HCT116 (cell line): ENCODE measurements around the gene CNBD2. TPM values are rescaled to one million over a fixed set of nuclear protein-coding genes. Genes with fewer than 3 reads are reported as not detected.

ENCODE experiments used
- ATAC-seq: fragments of 200-7000 bp; cut with Tn5 transposase; 2 replicates; pipeline ENCODE4 v1.9.1; 2020; ENCODE audit warnings: mild to moderate bottlenecking, moderate library complexity
- BruUV-seq: library from RNA; stranded (reverse); fragments of 400-500 nt; replicated peaks from 2 replicates; lab custom pipeline; 2021; lab: Mats Ljungman, UMichigan
- CTCF ChIA-PET: fragments of 300-600 bp; sonication (Branson Sonifier 250); formaldehyde crosslinking; loops from one replicate; lab custom pipeline; 2021; ENCODE audit warnings: antibody characterized with exemption; lab: Charles Lee
- POLR2A ChIA-PET: fragments of 300-600, 350-600 bp; sonication (Branson Sonifier 250); formaldehyde crosslinking; loops from one replicate; lab custom pipeline; 2021; ENCODE audit warnings: antibody characterized with exemption; lab: Charles Lee
- RAD21 ChIA-PET, 2 experiments: fragments of 300-600 bp; sonication (Branson Sonifier 250); formaldehyde crosslinking; loops; one replicate each; lab custom pipeline; 2023; ENCODE audit warnings: low total read pairs in 2 of 2; ENCODE audit not compliant: uncharacterized antibody in 2 of 2, unreplicated experiment in 2 of 2, low non-redundant PET in 1 of 2; lab: Charles Lee
- DNase-seq: peaks from one replicate; pipeline ENCODE4 v3.0.0-alpha.2; 2010; ENCODE audit warnings: low read depth, low spot score
- H2AFZ ChIP-seq: fragments of 200-600 bp; shearing (Covaris generic), sonication (generic); 2 replicates; pipeline ENCODE4 v1.6.1; 2017; ENCODE audit warnings: low read depth, mixed run types, mixed read lengths, antibody characterized with exemption, low read length; ENCODE audit not compliant: poor library complexity, severe bottlenecking
- H3K27ac ChIP-seq: 2 replicates; pipeline ENCODE4 v1.5.1; 2012; ENCODE audit warnings: low read depth, low read length
- H3K27me3 ChIP-seq: fragments of 200-600 bp; sonication (generic); 2 replicates; pipeline ENCODE4 v1.6.1; 2016; ENCODE audit warnings: mixed run types, low read length, mixed read lengths; ENCODE audit not compliant: insufficient read depth
- H3K36me3 ChIP-seq, 2 experiments: fragments of 200-500 bp in 1 of 2; fragments of 200-600 bp in 1 of 2; sonication (Bioruptor generic) in 1 of 2; sonication (generic) in 1 of 2; 2 replicates each; pipeline versions ENCODE4 v1.5.1 to v1.6.1; 2014 to 2016; ENCODE audit warnings: low read length in 2 of 2, inconsistent platforms in 1 of 2, mixed read lengths in 1 of 2, mixed run types in 1 of 2; ENCODE audit not compliant: insufficient read depth in 2 of 2, control insufficient read depth in 1 of 2
- H3K4me1 ChIP-seq, 2 experiments: fragments of 200-600 bp in 1 of 2; sonication (generic) in 1 of 2; 2 replicates each; pipeline versions ENCODE4 v1.5.1 to v1.6.1; 2012 to 2017; ENCODE audit warnings: low read length in 2 of 2, inconsistent platforms in 1 of 2, mild to moderate bottlenecking in 1 of 2, mixed read lengths in 1 of 2, mixed run types in 1 of 2, moderate library complexity in 1 of 2; ENCODE audit not compliant: insufficient read depth in 2 of 2, control insufficient read depth in 1 of 2
- H3K4me2 ChIP-seq: fragments of 200-600 bp; sonication (generic); 2 replicates; pipeline ENCODE4 v1.6.1; 2017; ENCODE audit warnings: mixed run types, low read length, mixed read lengths
- H3K4me3 ChIP-seq, 2 experiments: fragments of 200-600 bp in 1 of 2; sonication (generic) in 1 of 2; replicated peaks in 1 of 2; 2 replicates each; pipeline ENCODE4 v1.5.1; 2011 to 2016; ENCODE audit warnings: low read length in 2 of 2, control low read depth in 1 of 2, low read depth in 1 of 2, mild to moderate bottlenecking in 1 of 2, mixed read lengths in 1 of 2, mixed run types in 1 of 2
- H3K79me2 ChIP-seq: fragments of 200-600 bp; sonication (generic); 2 replicates; pipeline ENCODE4 v1.6.1; 2017; ENCODE audit warnings: mild to moderate bottlenecking, mixed run types, low read length, moderate library complexity, mixed read lengths; ENCODE audit not compliant: insufficient read depth
- H3K9ac ChIP-seq: fragments of 200-600 bp; sonication (generic); 2 replicates; pipeline ENCODE4 v1.6.1; 2016; ENCODE audit warnings: low read length, mixed read lengths
- H3K9me2 ChIP-seq: fragments of 200-600 bp; sonication (generic), shearing (Covaris generic); 2 replicates; pipeline ENCODE4 v1.6.1; 2017; ENCODE audit warnings: mixed run types, mild to moderate bottlenecking, moderate library complexity; ENCODE audit not compliant: insufficient read depth
- H3K9me3 ChIP-seq, 2 experiments: fragments of 200-500 bp in 1 of 2; fragments of 200-600 bp in 1 of 2; sonication (Bioruptor generic) in 1 of 2; sonication (generic) in 1 of 2; 2 replicates each; pipeline ENCODE4 v1.6.1; 2014 to 2017; ENCODE audit warnings: low read length in 2 of 2, mixed read lengths in 2 of 2, inconsistent platforms in 1 of 2, low read depth in 1 of 2, mild to moderate bottlenecking in 1 of 2, mixed run types in 1 of 2, moderate library complexity in 1 of 2; ENCODE audit not compliant: control insufficient read depth in 1 of 2, insufficient read depth in 1 of 2
- H4K20me1 ChIP-seq: fragments of 200-600 bp; sonication (generic), shearing (Covaris generic); 2 replicates; pipeline ENCODE4 v1.6.1; 2017; ENCODE audit warnings: mixed run types, mild to moderate bottlenecking, moderate library complexity; ENCODE audit not compliant: insufficient read depth
- CBX3 ChIP-seq: IDR thresholded peaks from 2 replicates; pipeline ENCODE4 v1.6.1; 2012; ENCODE audit warnings: low read depth
- CEBPB ChIP-seq: IDR thresholded peaks from 2 replicates; pipeline ENCODE4 v1.6.1; 2012; ENCODE audit warnings: low read depth
- ELF1 ChIP-seq: IDR thresholded peaks from 2 replicates; pipeline ENCODE4 v1.6.1; 2012; ENCODE audit warnings: low read depth, borderline replicate concordance
- EZH2 ChIP-seq: fragments of 200-600 bp; sonication (generic); IDR thresholded peaks from 2 replicates; pipeline ENCODE4 v1.6.1; 2017; ENCODE audit warnings: antibody characterized with exemption, mixed run types
- EZH2phosphoT487 ChIP-seq: fragments of 200-600 bp; IDR thresholded peaks from 2 replicates; pipeline ENCODE4 v1.6.1; 2018; ENCODE audit warnings: antibody characterized with exemption, borderline replicate concordance
- FOSL1 ChIP-seq: IDR thresholded peaks from 2 replicates; pipeline ENCODE4 v1.6.1; 2012; ENCODE audit warnings: low read depth
- POLR2AphosphoS5 ChIP-seq: IDR thresholded peaks from 2 replicates; pipeline ENCODE4 v1.6.1; 2011; ENCODE audit warnings: mild to moderate bottlenecking, low read depth, low read length, moderate library complexity
- RAD21 ChIP-seq: IDR thresholded peaks from 2 replicates; pipeline ENCODE4 v1.6.1; 2012; ENCODE audit warnings: low read depth, mild to moderate bottlenecking
- SIN3A ChIP-seq: IDR thresholded peaks from 2 replicates; pipeline ENCODE4 v1.6.1; 2012; ENCODE audit warnings: low read depth
- SRF ChIP-seq: IDR thresholded peaks from 2 replicates; pipeline ENCODE4 v1.6.1; 2012; ENCODE audit warnings: low read depth
- TCF7L2 ChIP-seq: IDR thresholded peaks from 2 replicates; pipeline ENCODE4 v1.7.0; 2011; ENCODE audit warnings: borderline replicate concordance, inconsistent platforms; ENCODE audit not compliant: insufficient read depth, insufficient read length; ENCODE audit errors: extremely low read depth
- ZFX ChIP-seq: fragments of 450-650 bp; IDR thresholded peaks from 2 replicates; pipeline ENCODE4 v1.6.1; 2017
- ZNF274 ChIP-seq: fragments of 200-500 bp; sonication (Bioruptor generic); IDR thresholded peaks from 2 replicates; pipeline ENCODE4 v1.6.1; 2014; ENCODE audit warnings: mild to moderate bottlenecking, low read depth, low read length, inconsistent platforms
- intact Hi-C: fragments of 100-400 bp; cut with micrococcal nuclease; formaldehyde crosslinking; loops from 2 replicates; pipeline ENCODE4 v1.10.0; 2022
- total RNA-seq: library from RNA; stranded (reverse); gene quantifications from one replicate; pipeline ENCODE4 v1.2.1, GENCODE V29; 2021; ENCODE audit not compliant: unreplicated experiment
- TF ChIP-seq, protein P1 (sequence below): IDR thresholded peaks from 2 replicates; pipeline ENCODE4 v1.6.1; 2012
- TF ChIP-seq, protein P2 (sequence below): IDR thresholded peaks from 2 replicates; pipeline ENCODE4 v1.6.1; 2012; ENCODE audit warnings: low read depth

The CNBD2 gene
- total RNA-seq, 1 experiment from 2014 or later: 3.1 TPM

DNA sequence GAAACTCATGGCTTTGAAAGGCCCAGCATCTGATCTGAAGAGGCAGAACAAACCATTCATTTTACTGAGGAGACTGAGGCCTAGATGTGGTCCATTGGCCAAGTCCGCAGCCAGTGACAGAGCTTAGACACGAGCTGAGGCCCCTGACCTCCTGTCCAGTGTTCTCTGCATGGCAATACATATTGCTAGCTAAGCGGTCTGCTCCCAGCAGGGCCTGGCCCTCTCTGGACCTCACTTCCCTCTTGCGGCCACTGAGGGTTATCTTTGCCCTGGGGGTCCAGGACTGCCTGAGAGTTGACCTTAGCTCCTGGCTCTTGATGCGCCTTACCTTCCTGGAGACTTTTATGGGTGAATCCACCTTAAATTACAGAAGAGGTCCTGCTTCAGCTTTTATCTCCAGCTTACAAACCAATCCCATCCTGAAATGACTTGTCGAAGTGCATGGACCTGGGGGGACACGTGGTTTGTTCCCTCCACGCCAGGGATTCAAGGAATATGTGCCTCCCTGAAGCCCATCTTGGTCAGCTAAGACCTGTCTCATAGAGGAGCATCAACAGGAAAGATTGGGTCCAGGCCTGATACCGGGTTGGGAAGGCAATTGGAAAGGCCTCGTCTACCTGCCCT is 75.6 kb downstream of the CNBD2 start:
- H3K9ac ChIP-seq: no peak overlapping the region
- H2AFZ ChIP-seq: no peak overlapping the region
- intact Hi-C loops: no loop called here
- no peak overlapping the region for H3K4me3 ChIP-seq
- ChIA-PET POLR2A (no interaction called here), RAD21 (no interaction called here), CTCF (interaction anchor here (1.0 to 1.7 kb wide), 2 partner anchors 51 to 95 kb away, joined by 3 to 4 read pairs; no protein-coding TSS in a partner anchor)
- no TSS peak for BruUV-seq
- H3K4me2 ChIP-seq: no peak overlapping the region
- 0 out of 2 replicates have a peak, but pooled peaks cover 4% of the 10 kb centered on the region for H4K20me1 ChIP-seq
- DNase-seq (no peak), ATAC-seq (peak; percentile 22; the same call in 1 of the 2 replicates)
- H3K36me3 ChIP-seq: peaks cover 2 to 3% of the 10 kb centered on the region in 2 experiments; a peak in 2 of 4 replicates
- no peak overlapping the region for H3K27ac ChIP-seq
- H3K9me2 ChIP-seq: no peaks in the 10 kb centered on the region
- H3K79me2 ChIP-seq: peaks cover 27% of the 10 kb centered on the region
- no peaks in the 10 kb centered on the region for H3K27me3 ChIP-seq
- TF ChIP-seq, protein P1, sequence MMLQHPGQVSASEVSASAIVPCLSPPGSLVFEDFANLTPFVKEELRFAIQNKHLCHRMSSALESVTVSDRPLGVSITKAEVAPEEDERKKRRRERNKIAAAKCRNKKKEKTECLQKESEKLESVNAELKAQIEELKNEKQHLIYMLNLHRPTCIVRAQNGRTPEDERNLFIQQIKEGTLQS: no peak
- no peak for TF ChIP-seq EZH2phosphoT487
- no peak for TF ChIP-seq SRF
- no peak for TF ChIP-seq EZH2
- no peaks in the 10 kb centered on the region for H3K4me1 ChIP-seq
- H3K9me3 ChIP-seq: no peaks in the 10 kb centered on the region

DNA sequence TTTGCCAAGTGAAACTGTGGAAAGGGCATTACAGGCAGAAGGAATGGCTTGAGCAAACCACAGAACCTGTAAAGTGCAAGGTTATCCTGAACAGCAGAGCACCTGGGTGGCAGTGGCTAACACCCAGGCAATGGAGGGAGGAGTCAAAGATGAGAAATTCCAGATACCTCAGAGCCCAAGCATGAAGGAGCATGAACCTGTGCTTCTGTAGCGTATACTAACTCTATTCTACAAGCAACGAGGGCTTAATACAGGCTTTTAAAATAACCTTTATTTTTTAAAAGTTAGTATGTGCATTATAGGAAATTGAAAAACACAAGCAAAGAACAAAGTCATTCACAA is 77.0 kb downstream of the CNBD2 start:
- Histone ChIP-seq H2AFZ (no peak overlapping the region), H3K79me2 (peaks cover 40% of the 10 kb centered on the region), H3K27me3 (no peaks in the 10 kb centered on the region), H3K27ac (no peak overlapping the region), H4K20me1 (0 out of 2 replicates have a peak, but pooled peaks cover 4% of the 10 kb centered on the region), H3K9me2 (no peaks in the 10 kb centered on the region), H3K4me3 (no peak overlapping the region), H3K36me3 (peaks cover 2 to 3% of the 10 kb centered on the region in 2 experiments; a peak in 2 of 4 replicates), H3K9me3 (no peaks in the 10 kb centered on the region), H3K9ac (no peak overlapping the region), H3K4me1 (0 out of 4 replicates have a peak, but pooled peaks cover 0 to 4% of the 10 kb centered on the region in 2 experiments), H3K4me2 (no peak overlapping the region)
- POLR2A ChIA-PET: no interaction called here
- DNase-seq: no peak
- CTCF ChIA-PET: no interaction called here
- peak; percentile 55 for ATAC-seq
- no TSS peak for BruUV-seq
- RAD21 ChIA-PET: no interaction called here
- intact Hi-C loops: no loop called here
- TF ChIP-seq ZNF274 (no peak), TCF7L2 (no peak), FOSL1 (no peak), ELF1 (no peak), RAD21 (no peak), CBX3 (no peak), ZFX (no peak), EZH2phosphoT487 (no peak), POLR2AphosphoS5 (no peak), CEBPB (no peak), SIN3A (no peak), SRF (no peak)
- TF ChIP-seq, protein P1: no peak
- TF ChIP-seq, protein P2, sequence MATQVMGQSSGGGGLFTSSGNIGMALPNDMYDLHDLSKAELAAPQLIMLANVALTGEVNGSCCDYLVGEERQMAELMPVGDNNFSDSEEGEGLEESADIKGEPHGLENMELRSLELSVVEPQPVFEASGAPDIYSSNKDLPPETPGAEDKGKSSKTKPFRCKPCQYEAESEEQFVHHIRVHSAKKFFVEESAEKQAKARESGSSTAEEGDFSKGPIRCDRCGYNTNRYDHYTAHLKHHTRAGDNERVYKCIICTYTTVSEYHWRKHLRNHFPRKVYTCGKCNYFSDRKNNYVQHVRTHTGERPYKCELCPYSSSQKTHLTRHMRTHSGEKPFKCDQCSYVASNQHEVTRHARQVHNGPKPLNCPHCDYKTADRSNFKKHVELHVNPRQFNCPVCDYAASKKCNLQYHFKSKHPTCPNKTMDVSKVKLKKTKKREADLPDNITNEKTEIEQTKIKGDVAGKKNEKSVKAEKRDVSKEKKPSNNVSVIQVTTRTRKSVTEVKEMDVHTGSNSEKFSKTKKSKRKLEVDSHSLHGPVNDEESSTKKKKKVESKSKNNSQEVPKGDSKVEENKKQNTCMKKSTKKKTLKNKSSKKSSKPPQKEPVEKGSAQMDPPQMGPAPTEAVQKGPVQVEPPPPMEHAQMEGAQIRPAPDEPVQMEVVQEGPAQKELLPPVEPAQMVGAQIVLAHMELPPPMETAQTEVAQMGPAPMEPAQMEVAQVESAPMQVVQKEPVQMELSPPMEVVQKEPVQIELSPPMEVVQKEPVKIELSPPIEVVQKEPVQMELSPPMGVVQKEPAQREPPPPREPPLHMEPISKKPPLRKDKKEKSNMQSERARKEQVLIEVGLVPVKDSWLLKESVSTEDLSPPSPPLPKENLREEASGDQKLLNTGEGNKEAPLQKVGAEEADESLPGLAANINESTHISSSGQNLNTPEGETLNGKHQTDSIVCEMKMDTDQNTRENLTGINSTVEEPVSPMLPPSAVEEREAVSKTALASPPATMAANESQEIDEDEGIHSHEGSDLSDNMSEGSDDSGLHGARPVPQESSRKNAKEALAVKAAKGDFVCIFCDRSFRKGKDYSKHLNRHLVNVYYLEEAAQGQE: no peak
